Caco-2 (cell line): ENCODE results near the gene RERE. TPM values are rescaled to one million over a fixed set of nuclear protein-coding genes. Genes with fewer than 3 reads are reported as not detected.

Experiments
- BruUV-seq: library from RNA; stranded (reverse); fragments of 400-500 nt; replicated peaks from 2 replicates; lab custom pipeline; 2021; lab: Mats Ljungman, UMichigan
- CTCF ChIA-PET: fragments of 300-600 bp; sonication (Branson Sonifier 250); formaldehyde crosslinking; loops from one replicate; lab custom pipeline; 2022; ENCODE audit warnings: antibody characterized with exemption; lab: Charles Lee
- POLR2A ChIA-PET: fragments of 300-600 bp; sonication (Branson Sonifier 250); formaldehyde crosslinking; loops from one replicate; lab custom pipeline; 2022; ENCODE audit warnings: antibody characterized with exemption; lab: Charles Lee
- DNase-seq, 2 experiments: peaks; one replicate each; pipeline versions ENCODE4 v3.0.0 to v3.0.0-alpha.2; 2020 to 2022
- H3K27me3 ChIP-seq: replicated peaks from 2 replicates; pipeline ENCODE4 v1.6.0; 2011; ENCODE audit warnings: low read length; ENCODE audit not compliant: control insufficient read depth, insufficient read depth
- H3K36me3 ChIP-seq: 2 replicates; pipeline ENCODE4 v1.5.1; 2011; ENCODE audit warnings: low read length; ENCODE audit not compliant: control insufficient read depth, insufficient read depth
- H3K4me1 ChIP-seq: fragments of 250-450 bp; sonication (Bioruptor Pico); 2 replicates; pipeline ENCODE4 v1.5.1; 2020; ENCODE audit warnings: mild to moderate bottlenecking
- H3K4me3 ChIP-seq: 2 replicates; pipeline ENCODE4 v1.5.1; 2011; ENCODE audit warnings: low read depth, mild to moderate bottlenecking, control low read depth, low read length
- H3K9me3 ChIP-seq: fragments of 250-450 bp; sonication (Bioruptor Pico); 2 replicates; pipeline ENCODE4 v1.5.1; 2020; ENCODE audit warnings: mild to moderate bottlenecking, moderate library complexity
- H3K27ac Mint-ChIP-seq: one replicate; pipeline ENCODE4 v1.8.0; 2022; ENCODE audit warnings: mixed read lengths; ENCODE audit not compliant: unreplicated experiment
- H3K27me3 Mint-ChIP-seq: one replicate; pipeline ENCODE4 v1.8.0; 2022; ENCODE audit warnings: mixed read lengths; ENCODE audit not compliant: insufficient read depth, unreplicated experiment
- H3K36me3 Mint-ChIP-seq: one replicate; pipeline ENCODE4 v1.8.0; 2022; ENCODE audit warnings: mild to moderate bottlenecking, mixed read lengths; ENCODE audit not compliant: insufficient read depth, unreplicated experiment
- H3K4me1 Mint-ChIP-seq: one replicate; pipeline ENCODE4 v1.8.0; 2022; ENCODE audit warnings: low read depth, mixed read lengths; ENCODE audit not compliant: unreplicated experiment
- H3K4me3 Mint-ChIP-seq: one replicate; pipeline ENCODE4 v1.8.0; 2022; ENCODE audit warnings: mild to moderate bottlenecking, moderate library complexity, mixed read lengths; ENCODE audit not compliant: unreplicated experiment
- H3K9me3 Mint-ChIP-seq: one replicate; pipeline ENCODE4 v1.8.0; 2022; ENCODE audit warnings: mixed read lengths; ENCODE audit not compliant: unreplicated experiment
- CTCF ChIP-seq, 2 experiments: fragments of 200-600 bp in 1 of 2; IDR thresholded peaks; 1 replicate in 1 of 2; 2 replicates in 1 of 2; pipeline versions ENCODE4 v1.5.1 to v1.8.0; 2011 to 2022; ENCODE audit warnings: antibody characterized with exemption in 1 of 2, control low read depth in 1 of 2, inconsistent platforms in 1 of 2, low read depth in 1 of 2, low read length in 1 of 2, mild to moderate bottlenecking in 1 of 2, moderate library complexity in 1 of 2; ENCODE audit not compliant: insufficient read depth in 1 of 2, severe bottlenecking in 1 of 2, unreplicated experiment in 1 of 2
- intact Hi-C: fragments of 100-400 bp; cut with micrococcal nuclease; formaldehyde crosslinking; loops from one replicate; pipeline ENCODE4 v1.10.0; 2022; ENCODE audit not compliant: unreplicated experiment
- total RNA-seq: library from RNA; stranded (reverse); gene quantifications from 2 replicates; pipeline ENCODE4 v1.2.3, GENCODE V29; 2022

RERE gene
- total RNA-seq, 1 experiment from 2014 or later, result 85.2 TPM

- no peaks in the 10 kb centered on the region for H3K4me1 Mint-ChIP-seq
- BruUV-seq, result no TSS peak
- ChIA-PET CTCF (no interaction called here), POLR2A (no interaction called here)
- no peak overlapping the region for H3K4me3 Mint-ChIP-seq
- no peaks in the 10 kb centered on the region for H3K9me3 Mint-ChIP-seq
- H3K27me3 Mint-ChIP-seq, result no peaks in the 10 kb centered on the region
- H3K4me3 ChIP-seq, result no peak overlapping the region
- DNase-seq, result no peak
- no peaks in the 10 kb centered on the region for H3K9me3 ChIP-seq
- no peak overlapping the region for H3K27ac Mint-ChIP-seq
- H3K27me3 ChIP-seq, result no peaks in the 10 kb centered on the region
- no peaks in the 10 kb centered on the region for H3K36me3 ChIP-seq
- no peak for TF ChIP-seq CTCF (IDR thresholded peaks at IDR 0.05; ENCODE audit: insufficient read depth in 1 of 2, low read depth in 1 of 2, low read length in 1 of 2, severe bottlenecking in 1 of 2, unreplicated experiment in 1 of 2)
- H3K36me3 Mint-ChIP-seq, result peaks cover 12% of the 10 kb centered on the region
- intact Hi-C loops, result no loop called here
- no peaks in the 10 kb centered on the region for H3K4me1 ChIP-seq
Observed at GRCh38 chr1:8481650-8482380, 335.6 kb downstream of the RERE start.

GRCh38 chr1:8478566-8478965 lies 338.9 kb downstream of the RERE start:
- intact Hi-C loops, result no loop called here
- POLR2A ChIA-PET, result no interaction called here
- Mint-ChIP-seq H3K4me3 (no peak overlapping the region), H3K9me3 (no peaks in the 10 kb centered on the region), H3K4me1 (no peaks in the 10 kb centered on the region), H3K27me3 (no peaks in the 10 kb centered on the region), H3K27ac (no peak overlapping the region), H3K36me3 (peaks cover 9% of the 10 kb centered on the region)
- Histone ChIP-seq H3K27me3 (no peaks in the 10 kb centered on the region), H3K4me1 (no peaks in the 10 kb centered on the region), H3K4me3 (no peak overlapping the region), H3K9me3 (no peaks in the 10 kb centered on the region), H3K36me3 (no peaks in the 10 kb centered on the region)
- no TSS peak for BruUV-seq
- DNase-seq, result no peak
- TF ChIP-seq CTCF (IDR thresholded peaks at IDR 0.05; ENCODE audit: insufficient read depth in 1 of 2, low read depth in 1 of 2, low read length in 1 of 2, severe bottlenecking in 1 of 2, unreplicated experiment in 1 of 2), result no peak
- CTCF ChIA-PET, result no interaction called here

GRCh38 chr1:8477983-8478362 lies 339.5 kb downstream of the RERE start:
- H3K27me3 Mint-ChIP-seq, result no peaks in the 10 kb centered on the region
- Histone ChIP-seq H3K27me3 (no peaks in the 10 kb centered on the region), H3K4me3 (no peak overlapping the region), H3K4me1 (0 out of 2 replicates have a peak, but pooled peaks cover 5% of the 10 kb centered on the region), H3K9me3 (no peaks in the 10 kb centered on the region), H3K36me3 (no peaks in the 10 kb centered on the region)
- ChIA-PET POLR2A (no interaction called here), CTCF (no interaction called here)
- no peaks in the 10 kb centered on the region for H3K9me3 Mint-ChIP-seq
- peaks cover 6% of the 10 kb centered on the region for H3K36me3 Mint-ChIP-seq
- intact Hi-C loops, result no loop called here
- BruUV-seq, result no TSS peak
- no peak for TF ChIP-seq CTCF (IDR thresholded peaks at IDR 0.05; ENCODE audit: insufficient read depth in 1 of 2, low read depth in 1 of 2, low read length in 1 of 2, severe bottlenecking in 1 of 2, unreplicated experiment in 1 of 2)
- no peak overlapping the region for H3K4me3 Mint-ChIP-seq
- DNase-seq, result no peak
- H3K27ac Mint-ChIP-seq, result no peak overlapping the region
- no peaks in the 10 kb centered on the region for H3K4me1 Mint-ChIP-seq
